Measurements from ENCODE around the gene LRP4.

- TF ChIP-seq POLR2A (IDR thresholded peaks at IDR 0.05; ENCODE audit: low read depth, low read length) (no peak), TAF1 (IDR thresholded peaks at IDR 0.05; ENCODE audit: low read depth, low read length) (no peak), POLR2AphosphoS5 (IDR thresholded peaks at IDR 0.05; ENCODE audit: low read depth, low read length) (no peak), PAX5 (IDR thresholded peaks at IDR 0.05; ENCODE audit: insufficient read depth, low read length, severe bottlenecking) (no peak), SPI1 (IDR thresholded peaks at IDR 0.05; ENCODE audit: low read depth, low read length) (no peak), POU2F2 (IDR thresholded peaks at IDR 0.05; ENCODE audit: low read depth, low read length) (no peak)
Observed at GRCh38 chr11:46918083-46918787, at the start of gene LRP4.
